Stomach (tissue), 9 donors: ENCODE results near the gene SERTAD2. TPM values are rescaled to one million over a fixed set of nuclear protein-coding genes. Genes with fewer than 3 reads are reported as not detected.

Source experiments
- DNase-seq, 2 donors: peaks; one replicate each; pipeline versions ENCODE4 v3.0.0 to v3.0.0-alpha.2; 2013 to 2019
- H3K27ac ChIP-seq, 5 donors: fragments of 200-600 bp in 4 of 5; sonication (generic) in 4 of 5; one replicate each; pipeline ENCODE4 v1.5.1; 2013 to 2019; ENCODE audit warnings: mild to moderate bottlenecking in 1 of 5, moderate library complexity in 1 of 5
- H3K27me3 ChIP-seq, 3 donors: fragments of 200-600 bp; sonication (generic); one replicate each; pipeline ENCODE4 v1.5.1; 2017 to 2019; ENCODE audit warnings: mixed run types in 1 of 3
- H3K36me3 ChIP-seq, 4 donors: fragments of 200-600 bp; sonication (generic); 1 replicate in 3 of 4; 2 replicates in 1 of 4; pipeline ENCODE4 v1.5.1; 2016 to 2019
- H3K4me1 ChIP-seq, 4 donors: fragments of 200-600 bp; sonication (generic); one replicate each; pipeline ENCODE4 v1.5.1; 2016 to 2019
- H3K4me3 ChIP-seq, 4 donors: fragments of 200-600 bp; sonication (generic) in 3 of 4; one replicate each; pipeline ENCODE4 v1.5.1; 2016 to 2019; ENCODE audit warnings: mild to moderate bottlenecking in 1 of 4
- H3K9me3 ChIP-seq, 4 donors: fragments of 200-600 bp; sonication (generic); one replicate each; pipeline ENCODE4 v1.5.1; 2016 to 2019
- EP300 ChIP-seq: sonication (generic); formaldehyde crosslinking; IDR thresholded peaks from one replicate; pipeline ENCODE4 v1.6.1; 2017; ENCODE audit warnings: antibody characterized with exemption
- POLR2A ChIP-seq, 4 donors: fragments of 450-650 bp; IDR thresholded peaks; one replicate each; pipeline ENCODE4 v1.6.1; 2016; ENCODE audit warnings: antibody characterized with exemption in 4 of 4, control low read depth in 2 of 4, mild to moderate bottlenecking in 1 of 4, moderate library complexity in 1 of 4
- POLR2AphosphoS5 ChIP-seq, 3 donors: sonication (generic); formaldehyde crosslinking; IDR thresholded peaks; one replicate each; pipeline ENCODE4 v1.6.1; 2016; ENCODE audit warnings: antibody characterized with exemption in 3 of 3
- WGBS, 5 donors: extraction: QIAGEN DNeasy Blood & Tissue Kit in 3 of 5; methylation state at CpG; one replicate each; pipeline versions ENCODE4 v1.1.5 to v1.1.7; 2013 to 2018; 5-methylcytosine and 5-hydroxymethylcytosine counted together
- intact Hi-C: fragments of 100-400 bp; cut with DNase I; formaldehyde crosslinking; loops from one replicate; pipeline ENCODE4 v1.15.1; 2023; ENCODE audit warnings: low total_unique reads
- polyA plus RNA-seq, 3 donors: library from polyadenylated mRNA; stranded (reverse); fragments of 200-250 nt; gene quantifications; one replicate each; pipeline ENCODE4 v1.2.3, GENCODE V29; 2013
- total RNA-seq, 5 donors: library from RNA; depleted of rRNA; stranded (reverse); fragments of >200 nt; gene quantifications; one replicate each; pipeline versions ENCODE4 v1.1.0 to v1.2.3, GENCODE V29; 2014 to 2016
- TF ChIP-seq, protein P1 (sequence below), 7 experiments: fragments of 450-650 bp in 4 of 7; fragments of 200-600 bp in 3 of 7; sonication (generic) in 3 of 7; IDR thresholded peaks; one replicate each; pipeline ENCODE4 v1.5.1; 2016 to 2019; ENCODE audit warnings: antibody characterized with exemption in 7 of 7, control low read depth in 2 of 7, mild to moderate bottlenecking in 1 of 7
- donor health status: healthy with polysubstance abuse.
- donor health status: Bipolar disorder and iron deficiency.
- donor health status: healthy.

SERTAD2 gene
- total and polyA plus RNA-seq, 8 donors, result 2.0 to 11.9 (median 6.4) TPM

DNA sequence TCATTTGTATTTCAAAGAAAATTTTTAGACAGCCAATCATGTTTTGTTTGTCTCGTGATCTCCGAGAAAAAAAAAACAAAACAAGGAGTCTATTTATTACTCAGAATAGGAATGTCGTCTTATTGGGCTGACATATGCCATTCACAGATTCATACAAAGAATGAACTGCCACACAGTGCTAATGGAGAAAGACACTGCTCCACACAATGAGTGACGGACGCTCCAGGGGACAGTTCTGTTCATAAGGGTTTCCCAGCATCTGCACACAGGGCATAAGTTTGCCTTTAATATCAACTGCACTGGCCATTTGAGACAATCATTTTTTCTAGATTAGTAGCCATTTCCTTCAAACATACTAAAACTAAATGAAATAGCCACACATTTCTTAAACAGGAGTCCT lies 3.4 kb downstream of the SERTAD2 start:
- no peak for DNase-seq
- Histone ChIP-seq H3K27me3 (no peaks in the 10 kb centered on the region), H3K27ac (peak overlapping the region in 4 of 5 donors; percentile 68 to 99 (median 76)), H3K4me1 (peaks cover 39 to 76% (median 60%) of the 10 kb centered on the region in 4 donors), H3K4me3 (no peak overlapping the region), H3K9me3 (no peaks in the 10 kb centered on the region), H3K36me3 (no peaks in the 10 kb centered on the region)
- 79 to 86% (median 83%) methylated on average over 5 of the region's 5 CpGs for WGBS, 5 donors
- intact Hi-C loops, result loop anchor here (5.0 kb wide), 1 partner anchor 212 kb away; no protein-coding TSS in a partner anchor
- no peak for TF ChIP-seq POLR2AphosphoS5 (IDR thresholded peaks at IDR 0.05)
- TF ChIP-seq EP300, result no peak
- TF ChIP-seq, protein P1, sequence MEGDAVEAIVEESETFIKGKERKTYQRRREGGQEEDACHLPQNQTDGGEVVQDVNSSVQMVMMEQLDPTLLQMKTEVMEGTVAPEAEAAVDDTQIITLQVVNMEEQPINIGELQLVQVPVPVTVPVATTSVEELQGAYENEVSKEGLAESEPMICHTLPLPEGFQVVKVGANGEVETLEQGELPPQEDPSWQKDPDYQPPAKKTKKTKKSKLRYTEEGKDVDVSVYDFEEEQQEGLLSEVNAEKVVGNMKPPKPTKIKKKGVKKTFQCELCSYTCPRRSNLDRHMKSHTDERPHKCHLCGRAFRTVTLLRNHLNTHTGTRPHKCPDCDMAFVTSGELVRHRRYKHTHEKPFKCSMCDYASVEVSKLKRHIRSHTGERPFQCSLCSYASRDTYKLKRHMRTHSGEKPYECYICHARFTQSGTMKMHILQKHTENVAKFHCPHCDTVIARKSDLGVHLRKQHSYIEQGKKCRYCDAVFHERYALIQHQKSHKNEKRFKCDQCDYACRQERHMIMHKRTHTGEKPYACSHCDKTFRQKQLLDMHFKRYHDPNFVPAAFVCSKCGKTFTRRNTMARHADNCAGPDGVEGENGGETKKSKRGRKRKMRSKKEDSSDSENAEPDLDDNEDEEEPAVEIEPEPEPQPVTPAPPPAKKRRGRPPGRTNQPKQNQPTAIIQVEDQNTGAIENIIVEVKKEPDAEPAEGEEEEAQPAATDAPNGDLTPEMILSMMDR (IDR thresholded peaks at IDR 0.05), result no peak
- TF ChIP-seq POLR2A (IDR thresholded peaks at IDR 0.05), result no peak

DNA sequence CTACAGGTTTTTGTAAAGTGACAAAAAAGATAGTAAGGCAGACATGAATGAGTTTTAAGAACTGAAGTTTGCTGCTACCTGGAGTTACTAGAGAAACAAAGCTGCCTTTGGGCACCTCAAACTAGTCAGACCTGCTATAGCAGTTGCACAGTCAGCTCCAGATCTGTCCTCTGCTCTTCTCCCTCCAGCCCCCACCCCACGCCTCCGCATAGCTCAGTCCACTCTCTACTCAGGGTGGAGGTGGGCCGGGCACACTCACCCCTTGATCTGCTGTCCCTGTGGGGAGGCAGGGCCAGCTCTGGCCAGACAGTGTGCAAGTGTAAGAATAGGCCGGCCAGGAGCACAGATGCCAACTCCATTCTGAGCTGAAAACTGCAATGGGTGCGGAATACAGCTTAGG lies 4.1 kb downstream of the SERTAD2 start:
- 31 to 55% (median 33%) methylated on average over 5 of the region's 5 CpGs for WGBS, 5 donors
- Histone ChIP-seq H3K4me1 (peaks cover 38 to 76% (median 61%) of the 10 kb centered on the region in 4 donors), H3K27me3 (no peaks in the 10 kb centered on the region), H3K9me3 (no peaks in the 10 kb centered on the region), H3K27ac (peak overlapping the region; percentile 68 to 78 (median 75)), H3K36me3 (no peaks in the 10 kb centered on the region), H3K4me3 (no peak overlapping the region)
- intact Hi-C loops, result loop anchor here (5.0 kb wide), 1 partner anchor 213 kb away; no protein-coding TSS in a partner anchor
- DNase-seq, result peak; percentile 45 to 81
- TF ChIP-seq, protein P1 (IDR thresholded peaks at IDR 0.05), result no peak
- no peak for TF ChIP-seq POLR2A (IDR thresholded peaks at IDR 0.05)
- no peak for TF ChIP-seq POLR2AphosphoS5 (IDR thresholded peaks at IDR 0.05)
- no peak for TF ChIP-seq EP300

DNA sequence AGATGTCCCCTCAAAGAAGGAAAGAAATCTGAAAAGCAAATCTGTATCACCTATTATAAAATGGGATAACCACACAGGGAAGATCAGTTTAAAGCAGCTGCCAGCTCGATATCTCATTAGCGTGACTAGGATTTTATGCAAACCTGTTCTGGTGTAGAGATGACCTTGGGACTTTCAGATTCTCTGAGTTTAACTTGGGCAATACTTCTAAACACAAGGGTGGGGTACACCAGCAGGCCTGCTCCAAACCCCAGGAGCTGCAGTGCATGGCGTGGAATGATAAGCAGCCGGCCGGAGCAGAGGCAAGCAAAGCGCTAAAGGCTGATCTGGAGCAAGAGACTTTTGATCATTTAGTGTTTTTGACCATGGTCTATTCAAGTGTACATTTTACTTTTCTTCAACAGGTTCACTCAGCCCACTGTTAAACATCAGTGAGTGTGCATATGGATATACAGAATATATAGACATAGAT lies 4.7 kb downstream of the SERTAD2 start:
- Histone ChIP-seq H3K4me3 (no peak overlapping the region), H3K27me3 (no peaks in the 10 kb centered on the region), H3K36me3 (no peaks in the 10 kb centered on the region), H3K9me3 (no peaks in the 10 kb centered on the region), H3K27ac (peak overlapping the region; percentile 58 to 78 (median 71)), H3K4me1 (peaks cover 42 to 82% (median 65%) of the 10 kb centered on the region in 4 donors)
- WGBS, 5 donors, result 30 to 56% (median 40%) methylated on average over 6 of the region's 6 CpGs
- DNase-seq, result peak; percentile 66 to 81
- TF ChIP-seq POLR2A (IDR thresholded peaks at IDR 0.05), result no peak
- peak in 2 of 3 donors; percentile 46 to 53 for TF ChIP-seq POLR2AphosphoS5 (IDR thresholded peaks at IDR 0.05)
- intact Hi-C loops, result no loop called here

DNA sequence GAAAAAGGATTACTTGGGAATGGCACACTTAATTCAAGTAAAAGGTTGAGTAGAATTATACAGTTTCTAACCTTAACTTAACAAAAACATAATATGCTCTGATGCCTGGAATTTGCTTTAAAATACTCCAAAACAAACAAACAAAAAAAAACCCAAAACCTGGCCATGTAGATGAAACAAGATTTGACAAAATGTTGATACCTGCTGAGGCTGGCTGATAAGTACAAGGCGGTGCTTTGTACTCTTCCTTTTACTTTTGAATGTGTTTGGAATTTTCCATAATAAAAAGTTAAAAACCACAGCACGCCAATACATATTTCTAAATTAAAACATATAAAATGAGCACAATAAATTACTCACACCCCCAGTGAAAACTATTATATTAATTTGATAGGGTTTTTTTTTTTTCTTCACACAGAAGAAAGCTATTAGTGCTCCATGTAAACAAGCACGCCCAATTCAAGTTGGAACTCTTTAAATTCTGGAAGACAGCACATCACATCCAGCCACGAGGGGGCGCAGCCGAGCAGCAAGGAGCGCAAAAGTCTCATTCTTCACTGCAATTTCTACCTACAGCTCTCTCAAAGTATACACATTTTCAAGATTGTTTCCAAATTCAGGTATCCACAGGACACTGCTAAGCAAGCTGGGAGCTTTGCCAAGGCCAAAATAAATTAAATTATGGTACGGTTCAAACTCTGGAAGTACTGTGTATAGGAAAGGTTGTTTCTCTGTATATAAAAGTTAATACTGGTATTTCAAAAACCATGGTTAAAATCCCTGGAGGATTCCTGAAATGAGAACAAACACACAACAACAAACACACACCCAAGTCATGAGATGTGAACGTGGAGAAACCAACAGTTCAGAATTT lies 7.5 kb downstream of the SERTAD2 start:
- WGBS, 5 donors, result 5 to 10% (median 9%) methylated on average over 9 of the region's 9 CpGs
- Histone ChIP-seq H3K4me1 (peaks cover 46 to 97% (median 70%) of the 10 kb centered on the region in 4 donors), H3K27ac (peak overlapping the region in 2 of 5 donors; percentile 90), H3K27me3 (no peaks in the 10 kb centered on the region), H3K36me3 (no peaks in the 10 kb centered on the region), H3K9me3 (no peaks in the 10 kb centered on the region), H3K4me3 (peak overlapping the region in 1 of 4 donors; percentile 40)
- DNase-seq, result peak; percentile 91 to 92
- intact Hi-C loops, result no loop called here
- TF ChIP-seq EP300, result no peak
- TF ChIP-seq, protein P1 (IDR thresholded peaks at IDR 0.05), result peak in 5 of 7 experiments; percentile 72 to 97 (median 93)
- TF ChIP-seq POLR2AphosphoS5 (IDR thresholded peaks at IDR 0.05), result peak in 1 of 3 donors; percentile 29
- no peak for TF ChIP-seq POLR2A (IDR thresholded peaks at IDR 0.05)
